CD14-positive monocyte (primary cell): Measurements from ENCODE around the gene SCYGR1. TPM values are rescaled to one million over a fixed set of nuclear protein-coding genes. Genes with fewer than 3 reads are reported as not detected.

ENCODE experiments used
- DNase-seq, 3 donors: peaks; one replicate each; pipeline ENCODE4 v3.0.0-alpha.2; 2011 to 2022
- H2AFZ ChIP-seq: 2 replicates; pipeline ENCODE4 v1.6.0; 2012; ENCODE audit warnings: mild to moderate bottlenecking, low read depth, low read length, inconsistent platforms; ENCODE audit not compliant: insufficient read depth, poor library complexity, severe bottlenecking
- H3K27ac ChIP-seq, 2 donors: 1 replicate in 1 of 2; 2 replicates in 1 of 2; pipeline ENCODE4 v1.5.1; 2012 to 2013; ENCODE audit warnings: low read length in 2 of 2, control low read depth in 1 of 2, inconsistent platforms in 1 of 2, low read depth in 1 of 2, mild to moderate bottlenecking in 1 of 2
- H3K27me3 ChIP-seq, 2 donors: one replicate each; pipeline versions ENCODE4 v1.6.0 to v1.6.1; 2011 to 2013; ENCODE audit warnings: low read length in 2 of 2; ENCODE audit not compliant: control insufficient read depth in 2 of 2, insufficient read depth in 2 of 2
- H3K36me3 ChIP-seq, 2 donors: replicated peaks in 1 of 2; 1 replicate in 1 of 2; 2 replicates in 1 of 2; pipeline versions ENCODE4 v1.5.1 to v1.6.1; 2012 to 2013; ENCODE audit warnings: low read length in 2 of 2, control low read depth in 1 of 2, inconsistent platforms in 1 of 2, mild to moderate bottlenecking in 1 of 2; ENCODE audit not compliant: insufficient read depth in 2 of 2, control insufficient read depth in 1 of 2
- H3K4me1 ChIP-seq, 2 donors: 1 replicate in 1 of 2; 2 replicates in 1 of 2; pipeline versions ENCODE4 v1.5.1 to v1.6.1; 2012 to 2013; ENCODE audit warnings: low read length in 2 of 2, control low read depth in 1 of 2, inconsistent platforms in 1 of 2, mild to moderate bottlenecking in 1 of 2, moderate library complexity in 1 of 2; ENCODE audit not compliant: insufficient read depth in 2 of 2, control insufficient read depth in 1 of 2
- H3K4me2 ChIP-seq: replicated peaks from 2 replicates; pipeline ENCODE3; 2012; ENCODE audit warnings: low read length, moderate library complexity, mild to moderate bottlenecking; ENCODE audit not compliant: poor library complexity, severe bottlenecking; ENCODE audit errors: extremely low read depth
- H3K4me3 ChIP-seq, 3 experiments: fragments of 200-600 bp in 1 of 3; sonication (generic) in 1 of 3; replicated peaks in 1 of 3; 1 replicate in 2 of 3; 2 replicates in 1 of 3; pipeline ENCODE4 v1.5.1; 2011 to 2013; ENCODE audit warnings: low read length in 3 of 3, mild to moderate bottlenecking in 3 of 3, control low read depth in 2 of 3, low read depth in 2 of 3, inconsistent platforms in 1 of 3, moderate library complexity in 1 of 3
- H3K79me2 ChIP-seq: 2 replicates; pipeline ENCODE4 v1.6.0; 2012; ENCODE audit warnings: mild to moderate bottlenecking, control low read depth, inconsistent platforms, low read length, moderate library complexity; ENCODE audit not compliant: insufficient read depth
- H3K9ac ChIP-seq: 2 replicates; pipeline ENCODE4 v1.6.0; 2017; ENCODE audit warnings: low read length, mild to moderate bottlenecking; ENCODE audit not compliant: insufficient read depth, poor library complexity, severe bottlenecking
- H3K9me3 ChIP-seq, 2 donors: replicated peaks in 1 of 2; 1 replicate in 1 of 2; 2 replicates in 1 of 2; pipeline versions ENCODE4 v1.5.1 to v1.6.1; 2012 to 2013; ENCODE audit warnings: low read length in 2 of 2, control low read depth in 1 of 2; ENCODE audit not compliant: control insufficient read depth in 1 of 2, insufficient read depth in 1 of 2
- H4K20me1 ChIP-seq: 2 replicates; pipeline ENCODE4 v1.6.0; 2012; ENCODE audit warnings: mild to moderate bottlenecking, low read length, control low read depth, moderate library complexity; ENCODE audit not compliant: insufficient read depth
- H3K27ac Mint-ChIP-seq, 7 donors: one replicate each; pipeline ENCODE4 v1.8.0; 2020; ENCODE audit warnings: mild to moderate bottlenecking in 7 of 7, mixed read lengths in 7 of 7, moderate library complexity in 6 of 7, inconsistent platforms in 2 of 7
- H3K27me3 Mint-ChIP-seq, 3 donors: one replicate each; pipeline ENCODE4 v1.8.0; 2021 to 2022; ENCODE audit warnings: low read depth in 3 of 3, mild to moderate bottlenecking in 3 of 3, mixed read lengths in 3 of 3, moderate library complexity in 3 of 3, inconsistent platforms in 1 of 3
- H3K36me3 Mint-ChIP-seq, 2 donors: one replicate each; pipeline ENCODE4 v1.8.0; 2020; ENCODE audit warnings: mixed read lengths in 2 of 2, inconsistent platforms in 1 of 2, mild to moderate bottlenecking in 1 of 2
- H3K4me1 Mint-ChIP-seq: one replicate; pipeline ENCODE4 v1.8.0; 2020; ENCODE audit warnings: mild to moderate bottlenecking, mixed read lengths
- H3K4me3 Mint-ChIP-seq, 2 donors: one replicate each; pipeline ENCODE4 v1.8.0; 2020; ENCODE audit warnings: mild to moderate bottlenecking in 2 of 2, mixed read lengths in 2 of 2, moderate library complexity in 1 of 2
- H3K9me3 Mint-ChIP-seq, 7 donors: one replicate each; pipeline ENCODE4 v1.8.0; 2020 to 2022; ENCODE audit warnings: mixed read lengths in 7 of 7, mild to moderate bottlenecking in 6 of 7, moderate library complexity in 6 of 7, inconsistent platforms in 2 of 7
- CTCF ChIP-seq: fragments of 200-600 bp; IDR thresholded peaks from one replicate; pipeline ENCODE4 v1.8.0; 2022; ENCODE audit warnings: antibody characterized with exemption, mild to moderate bottlenecking
- WGBS: methylation state at CpG from one replicate; pipeline ENCODE4 v1.1.5; 2013; ENCODE audit warnings: missing lambda C conversion rate; ENCODE audit not compliant: insufficient coverage; 5-methylcytosine and 5-hydroxymethylcytosine counted together
- intact Hi-C, 2 donors: fragments of 100-400 bp; cut with micrococcal nuclease; formaldehyde crosslinking; loops; one replicate each; pipeline versions ENCODE4 v1.15.0 to v1.15.1; 2023
- polyA plus RNA-seq, 3 donors: library from polyadenylated mRNA; depleted of rRNA in 1 of 3; unstranded in 2 of 3; stranded (reverse) in 1 of 3; fragments of 300-500 nt in 2 of 3; fragments of >200 nt in 1 of 3; fragmentation: Illumina TruSeq in 2 of 3; gene quantifications; 1 replicate in 2 of 3; 2 replicates in 1 of 3; pipeline ENCODE4 v1.2.3, GENCODE V29; 2012 to 2021

The SCYGR1 gene
- polyA plus RNA-seq, 3 donors, result not detected

GRCh38 chr2:227363756-227364155 is 24.0 kb downstream of the SCYGR1 start:
- no peaks in the 10 kb centered on the region for H3K9me3 ChIP-seq
- H3K36me3 Mint-ChIP-seq, result peaks cover 22 to 27% of the 10 kb centered on the region in 2 donors
- H3K27me3 ChIP-seq, result no peaks in the 10 kb centered on the region
- H3K4me1 ChIP-seq, result peaks cover 26% of the 10 kb centered on the region in 2 donors
- no peak overlapping the region for H3K9ac ChIP-seq
- H3K36me3 ChIP-seq, result peaks cover 8 to 30% of the 10 kb centered on the region in 2 donors
- H3K4me3 ChIP-seq, result no peak overlapping the region
- peaks cover 0 to 2% (median 0%) of the 10 kb centered on the region in 3 donors for H3K27me3 Mint-ChIP-seq
- peaks cover 22% of the 10 kb centered on the region for H3K4me1 Mint-ChIP-seq
- DNase-seq, result peak; percentile 24 to 53 (median 51)
- H3K9me3 Mint-ChIP-seq, result no peaks in the 10 kb centered on the region
- intact Hi-C loops, result loop anchor here in 1 of 2 donors (10.0 kb wide), 1 partner anchor 111 kb away; the partner anchor contains the start of gene AGFG1
- H3K27ac Mint-ChIP-seq, result no peak overlapping the region
- TF ChIP-seq CTCF, result peak; percentile 80
- WGBS, result 100% methylated on average over 1 of the region's 6 CpGs
- H2AFZ ChIP-seq, result no peak overlapping the region
- no peaks in the 10 kb centered on the region for H3K79me2 ChIP-seq
- H3K4me3 Mint-ChIP-seq, result no peak overlapping the region
- no peak overlapping the region for H3K4me2 ChIP-seq
- no peak overlapping the region for H3K27ac ChIP-seq
- H4K20me1 ChIP-seq, result no peaks in the 10 kb centered on the region

GRCh38 chr2:227360351-227360750 is 27.4 kb downstream of the SCYGR1 start:
- Mint-ChIP-seq H3K4me3 (no peak overlapping the region), H3K4me1 (no peaks in the 10 kb centered on the region), H3K9me3 (no peaks in the 10 kb centered on the region), H3K36me3 (peaks cover 54 to 55% of the 10 kb centered on the region in 2 donors), H3K27ac (no peak overlapping the region), H3K27me3 (peaks cover 0 to 2% (median 0%) of the 10 kb centered on the region in 3 donors)
- no peak overlapping the region for H3K9ac ChIP-seq
- H3K27ac ChIP-seq, result no peak overlapping the region
- H3K9me3 ChIP-seq, result no peaks in the 10 kb centered on the region
- H3K79me2 ChIP-seq, result no peaks in the 10 kb centered on the region
- no peaks in the 10 kb centered on the region for H3K4me1 ChIP-seq
- H3K4me3 ChIP-seq, result no peak overlapping the region
- H3K27me3 ChIP-seq, result no peaks in the 10 kb centered on the region
- 89% methylated on average over 2 of the region's 5 CpGs for WGBS
- no peak overlapping the region for H3K4me2 ChIP-seq
- H2AFZ ChIP-seq, result no peak overlapping the region
- no peak for TF ChIP-seq CTCF
- intact Hi-C loops, result loop anchor here in 1 of 2 donors (10.0 kb wide), 1 partner anchor 114 kb away; the partner anchor contains the start of gene AGFG1
- no peak for DNase-seq
- no peaks in the 10 kb centered on the region for H4K20me1 ChIP-seq
- H3K36me3 ChIP-seq, result peaks cover 38 to 64% of the 10 kb centered on the region in 2 donors
